Parathyroid adenoma (tissue), 2 donors: Measurements from ENCODE around the gene SPTBN5.

ENCODE experiments used
- H2AFZ ChIP-seq: fragments of 300-600 bp; sonication (generic); one replicate; pipeline ENCODE4 v1.7.0; 2017; ENCODE audit warnings: antibody characterized with exemption, mild to moderate bottlenecking
- H3K27ac ChIP-seq: fragments of 300-600 bp; sonication (generic); one replicate; pipeline ENCODE4 v1.7.0; 2017
- H3K27me3 ChIP-seq: fragments of 300-600 bp; sonication (generic); one replicate; pipeline ENCODE4 v1.7.0; 2017; ENCODE audit warnings: low read length; ENCODE audit not compliant: control insufficient read depth, insufficient read depth
- H3K36me3 ChIP-seq: fragments of 300-600 bp; sonication (generic); one replicate; pipeline ENCODE4 v1.7.0; 2017; ENCODE audit warnings: low read length; ENCODE audit not compliant: control insufficient read depth, insufficient read depth
- H3K4me1 ChIP-seq: fragments of 300-600 bp; sonication (generic); one replicate; pipeline ENCODE4 v1.7.0; 2017; ENCODE audit warnings: control low read depth
- H3K4me2 ChIP-seq: fragments of 300-600 bp; sonication (generic); one replicate; pipeline ENCODE4 v1.7.0; 2017; ENCODE audit warnings: low read length
- H3K4me3 ChIP-seq: fragments of 300-600 bp; sonication (generic); one replicate; pipeline ENCODE4 v1.7.0; 2017; ENCODE audit warnings: low read depth, low read length
- H3K79me2 ChIP-seq: fragments of 300-600 bp; sonication (generic); one replicate; pipeline ENCODE4 v1.7.0; 2017; ENCODE audit warnings: control low read depth
- H3K9ac ChIP-seq: fragments of 300-600 bp; sonication (generic); one replicate; pipeline ENCODE4 v1.7.0; 2017; ENCODE audit warnings: mild to moderate bottlenecking
- H3K9me3 ChIP-seq: fragments of 300-600 bp; sonication (generic); one replicate; pipeline ENCODE4 v1.7.0; 2017; ENCODE audit warnings: low read length; ENCODE audit not compliant: control insufficient read depth
- CTCF ChIP-seq: fragments of 300-600 bp; sonication (generic); IDR thresholded peaks from one replicate; pipeline ENCODE4 v1.7.0; 2017; ENCODE audit warnings: antibody characterized with exemption, mild to moderate bottlenecking
- donor health status: primary hyperparathyroidism.

SPTBN5 gene

GRCh38 chr15:41822957-41823356 lies 70.9 kb downstream of the SPTBN5 start:
- Histone ChIP-seq H3K4me1 (no peaks in the 10 kb centered on the region), H3K27me3 (no peaks in the 10 kb centered on the region), H3K79me2 (no peaks in the 10 kb centered on the region), H3K4me3 (no peak overlapping the region), H3K9ac (no peak overlapping the region), H3K27ac (no peak overlapping the region), H2AFZ (no peak overlapping the region), H3K4me2 (no peak overlapping the region), H3K9me3 (no peaks in the 10 kb centered on the region), H3K36me3 (no peaks in the 10 kb centered on the region)
- no peak for TF ChIP-seq CTCF

GRCh38 chr15:41822471-41822870 lies 71.4 kb downstream of the SPTBN5 start:
- H3K36me3 ChIP-seq = no peaks in the 10 kb centered on the region

GRCh38 chr15:41821831-41822230 lies 72.0 kb downstream of the SPTBN5 start:
- no peak overlapping the region for H3K4me2 ChIP-seq
- no peak for TF ChIP-seq CTCF
- H3K27me3 ChIP-seq = no peaks in the 10 kb centered on the region
- no peak overlapping the region for H3K9ac ChIP-seq
- no peaks in the 10 kb centered on the region for H3K79me2 ChIP-seq
- no peak overlapping the region for H3K4me3 ChIP-seq
- H3K36me3 ChIP-seq = no peaks in the 10 kb centered on the region
- no peak overlapping the region for H3K27ac ChIP-seq
- no peak overlapping the region for H2AFZ ChIP-seq
- no peaks in the 10 kb centered on the region for H3K9me3 ChIP-seq
- H3K4me1 ChIP-seq = no peaks in the 10 kb centered on the region

More at GRCh38 chr15:41822471-41822870, 71.4 kb downstream of the SPTBN5 start:
- Histone ChIP-seq H3K4me1 (no peaks in the 10 kb centered on the region), H3K27ac (no peak overlapping the region), H3K27me3 (no peaks in the 10 kb centered on the region), H3K9me3 (no peaks in the 10 kb centered on the region), H3K4me3 (no peak overlapping the region), H3K9ac (no peak overlapping the region), H3K79me2 (no peaks in the 10 kb centered on the region), H2AFZ (no peak overlapping the region), H3K4me2 (no peak overlapping the region)
- no peak for TF ChIP-seq CTCF

GRCh38 chr15:41820791-41821423 lies 72.9 kb downstream of the SPTBN5 start:
- Histone ChIP-seq H3K27ac (no peak overlapping the region), H3K9ac (no peak overlapping the region), H3K36me3 (no peaks in the 10 kb centered on the region), H2AFZ (no peak overlapping the region), H3K4me3 (no peak overlapping the region), H3K4me2 (no peak overlapping the region), H3K4me1 (no peaks in the 10 kb centered on the region), H3K27me3 (no peaks in the 10 kb centered on the region), H3K9me3 (no peaks in the 10 kb centered on the region), H3K79me2 (no peaks in the 10 kb centered on the region)
- no peak for TF ChIP-seq CTCF

- Histone ChIP-seq H3K27me3 (no peaks in the 10 kb centered on the region), H3K79me2 (no peaks in the 10 kb centered on the region), H3K4me3 (no peak overlapping the region), H3K36me3 (no peaks in the 10 kb centered on the region), H3K4me2 (no peak overlapping the region), H2AFZ (no peak overlapping the region), H3K4me1 (no peaks in the 10 kb centered on the region), H3K27ac (no peak overlapping the region), H3K9ac (no peak overlapping the region), H3K9me3 (no peaks in the 10 kb centered on the region)
- TF ChIP-seq CTCF = no peak
Measured at GRCh38 chr15:41819455-41820050, 74.3 kb downstream of the SPTBN5 start.
